ENCODE measurements around the gene ZNF579.

- TF ChIP-seq CTCF (conservative IDR thresholded peaks at IDR 0.05 in 1 of 2, IDR thresholded peaks at IDR 0.05 in 1 of 2; ENCODE audit: extremely low read depth in 1 of 2, insufficient read depth in 1 of 2, low read depth in 1 of 2, low read length in 2 of 2) = no peak
- TF ChIP-seq EZH2 (IDR thresholded peaks at IDR 0.05; ENCODE audit: borderline replicate concordance, low read length) = no peak
Observed at GRCh38 chr19:55602104-55603001, 21.7 kb upstream of the ZNF579 start.

Measured in mammary epithelial cell (primary cell).